GM18907 (cell line): Measurements from ENCODE around the gene CDK2AP2.
A peak's percentile ranks its signal among the peaks of the same experiment; 100 is the strongest.
"Not testable (repeated sequence)": the region's sequence is repeated elsewhere in the genome, so short reads cannot be mapped to it uniquely, and the experiment has no call there.

Experiments used
- ATAC-seq: cut with Tn5 transposase; IDR thresholded peaks from one replicate; pipeline ENCODE4 v1.9.1; 2021; ENCODE audit warnings: mild to moderate bottlenecking, moderate library complexity; ENCODE audit not compliant: unreplicated experiment

The CDK2AP2 gene

GRCh38 chr11:67468456-67468758, 39.6 kb downstream of the CDK2AP2 start:
- ATAC-seq: no peak

GRCh38 chr11:67468056-67468455, 39.9 kb downstream of the CDK2AP2 start:
- no peak for ATAC-seq

GRCh38 chr11:67466962-67467771, 40.8 kb downstream of the CDK2AP2 start:
- ATAC-seq: no peak

GRCh38 chr11:67466367-67466766, 41.6 kb downstream of the CDK2AP2 start:
- no peak for ATAC-seq

- ATAC-seq: not testable (repeated sequence)
Measured at GRCh38 chr11:67465530-67465929, 42.4 kb downstream of the CDK2AP2 start.

- ATAC-seq: no peak
Measured at GRCh38 chr11:67465189-67465510, 42.8 kb downstream of the CDK2AP2 start.

GRCh38 chr11:67464411-67465188, 43.4 kb downstream of the CDK2AP2 start:
- ATAC-seq: peak; percentile 56

GRCh38 chr11:67463680-67464410, 44.1 kb downstream of the CDK2AP2 start:
- no peak for ATAC-seq

GRCh38 chr11:67463186-67463585, 44.8 kb downstream of the CDK2AP2 start:
- ATAC-seq: no peak

GRCh38 chr11:67458266-67458665, 49.7 kb downstream of the CDK2AP2 start:
- no peak for ATAC-seq

- ATAC-seq: no peak
Measured at GRCh38 chr11:67457453-67457852, 50.5 kb downstream of the CDK2AP2 start.
